Measurements from ENCODE around the gene MBIP.

MBIP gene

DNA sequence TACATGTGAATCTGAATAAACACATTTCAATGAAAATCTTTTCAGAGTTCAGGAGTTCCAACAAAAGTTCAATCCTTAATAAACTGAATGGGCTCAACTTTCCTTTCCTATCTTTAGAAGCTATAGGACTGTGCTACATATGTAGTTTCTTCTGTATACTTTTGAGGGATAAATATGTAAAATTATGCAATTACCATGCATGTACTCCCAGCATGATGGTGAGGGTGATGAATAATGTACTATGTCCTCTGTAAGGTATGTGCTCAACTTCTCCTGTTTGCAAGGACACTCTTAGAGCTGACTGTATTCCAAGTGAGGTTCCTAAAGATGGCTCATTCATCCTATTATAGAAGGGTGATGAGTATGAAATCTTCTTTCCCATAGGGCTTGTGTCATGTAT, 15.5 kb downstream of the MBIP start:
- TF ChIP-seq, protein P1, sequence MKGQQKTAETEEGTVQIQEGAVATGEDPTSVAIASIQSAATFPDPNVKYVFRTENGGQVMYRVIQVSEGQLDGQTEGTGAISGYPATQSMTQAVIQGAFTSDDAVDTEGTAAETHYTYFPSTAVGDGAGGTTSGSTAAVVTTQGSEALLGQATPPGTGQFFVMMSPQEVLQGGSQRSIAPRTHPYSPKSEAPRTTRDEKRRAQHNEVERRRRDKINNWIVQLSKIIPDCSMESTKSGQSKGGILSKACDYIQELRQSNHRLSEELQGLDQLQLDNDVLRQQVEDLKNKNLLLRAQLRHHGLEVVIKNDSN (IDR thresholded peaks at IDR 0.05) = no peak

DNA sequence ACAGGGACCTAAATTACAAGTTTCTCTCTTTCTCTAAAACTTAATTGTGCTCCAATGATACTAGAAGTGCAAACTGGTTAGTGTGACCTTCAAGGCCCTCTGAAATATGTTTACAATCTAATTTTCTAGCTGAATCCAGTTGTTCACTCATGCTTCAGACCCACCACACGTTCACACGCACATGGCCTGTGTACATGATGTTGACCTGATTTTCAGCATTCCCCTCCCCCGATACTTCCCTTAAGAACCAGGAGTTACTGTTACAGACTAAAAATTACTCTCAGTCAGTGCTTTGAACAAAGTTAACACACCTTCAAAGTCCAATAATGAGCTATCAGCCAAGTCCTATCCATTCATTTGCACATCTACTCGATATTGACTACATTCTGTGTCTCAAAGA, 16.5 kb downstream of the MBIP start:
- no peak for TF ChIP-seq CEBPB (IDR thresholded peaks at IDR 0.05)
- no peak for TF ChIP-seq TEAD4 (IDR thresholded peaks at IDR 0.05)
- TF ChIP-seq ZBTB7A (IDR thresholded peaks at IDR 0.05; ENCODE audit: low read depth) = no peak
- no peak for TF ChIP-seq NFIC (IDR thresholded peaks at IDR 0.05)
- TF ChIP-seq, protein P2, sequence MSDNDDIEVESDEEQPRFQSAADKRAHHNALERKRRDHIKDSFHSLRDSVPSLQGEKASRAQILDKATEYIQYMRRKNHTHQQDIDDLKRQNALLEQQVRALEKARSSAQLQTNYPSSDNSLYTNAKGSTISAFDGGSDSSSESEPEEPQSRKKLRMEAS (IDR thresholded peaks at IDR 0.05) = no peak
- TF ChIP-seq, protein P1 (IDR thresholded peaks at IDR 0.05) = no peak

DNA sequence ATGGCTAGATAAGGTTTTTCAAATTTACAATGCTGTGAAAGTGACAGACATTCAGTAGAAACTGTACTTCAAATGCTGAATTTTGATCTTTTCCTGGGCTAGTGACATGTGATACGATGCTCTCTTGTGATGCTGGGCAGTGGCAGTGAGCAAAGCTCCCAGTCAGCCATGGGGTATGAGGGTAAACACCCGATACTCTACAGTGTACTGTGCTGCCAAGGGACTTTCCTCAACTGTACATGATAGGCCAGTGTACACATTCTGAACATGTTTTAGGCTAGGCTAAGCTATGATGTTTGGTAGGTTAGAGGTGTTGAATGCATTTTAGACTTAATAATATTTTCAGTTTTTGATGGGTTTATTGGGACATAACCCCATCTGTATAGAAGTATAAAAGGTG, 17.6 kb downstream of the MBIP start:
- TF ChIP-seq, protein P3, sequence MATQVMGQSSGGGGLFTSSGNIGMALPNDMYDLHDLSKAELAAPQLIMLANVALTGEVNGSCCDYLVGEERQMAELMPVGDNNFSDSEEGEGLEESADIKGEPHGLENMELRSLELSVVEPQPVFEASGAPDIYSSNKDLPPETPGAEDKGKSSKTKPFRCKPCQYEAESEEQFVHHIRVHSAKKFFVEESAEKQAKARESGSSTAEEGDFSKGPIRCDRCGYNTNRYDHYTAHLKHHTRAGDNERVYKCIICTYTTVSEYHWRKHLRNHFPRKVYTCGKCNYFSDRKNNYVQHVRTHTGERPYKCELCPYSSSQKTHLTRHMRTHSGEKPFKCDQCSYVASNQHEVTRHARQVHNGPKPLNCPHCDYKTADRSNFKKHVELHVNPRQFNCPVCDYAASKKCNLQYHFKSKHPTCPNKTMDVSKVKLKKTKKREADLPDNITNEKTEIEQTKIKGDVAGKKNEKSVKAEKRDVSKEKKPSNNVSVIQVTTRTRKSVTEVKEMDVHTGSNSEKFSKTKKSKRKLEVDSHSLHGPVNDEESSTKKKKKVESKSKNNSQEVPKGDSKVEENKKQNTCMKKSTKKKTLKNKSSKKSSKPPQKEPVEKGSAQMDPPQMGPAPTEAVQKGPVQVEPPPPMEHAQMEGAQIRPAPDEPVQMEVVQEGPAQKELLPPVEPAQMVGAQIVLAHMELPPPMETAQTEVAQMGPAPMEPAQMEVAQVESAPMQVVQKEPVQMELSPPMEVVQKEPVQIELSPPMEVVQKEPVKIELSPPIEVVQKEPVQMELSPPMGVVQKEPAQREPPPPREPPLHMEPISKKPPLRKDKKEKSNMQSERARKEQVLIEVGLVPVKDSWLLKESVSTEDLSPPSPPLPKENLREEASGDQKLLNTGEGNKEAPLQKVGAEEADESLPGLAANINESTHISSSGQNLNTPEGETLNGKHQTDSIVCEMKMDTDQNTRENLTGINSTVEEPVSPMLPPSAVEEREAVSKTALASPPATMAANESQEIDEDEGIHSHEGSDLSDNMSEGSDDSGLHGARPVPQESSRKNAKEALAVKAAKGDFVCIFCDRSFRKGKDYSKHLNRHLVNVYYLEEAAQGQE (IDR thresholded peaks at IDR 0.05; ENCODE audit: low read depth) = no peak
- TF ChIP-seq, protein P1 (IDR thresholded peaks at IDR 0.05) = no peak
- no peak for TF ChIP-seq TAF1 (IDR thresholded peaks at IDR 0.05; ENCODE audit: low read depth)
- no peak for TF ChIP-seq EP300 (IDR thresholded peaks at IDR 0.05; ENCODE audit: borderline replicate concordance)
- TF ChIP-seq CEBPB (IDR thresholded peaks at IDR 0.05) = no peak
- no peak for TF ChIP-seq EGR1 (IDR thresholded peaks at IDR 0.05)
- TF ChIP-seq CREB1 (IDR thresholded peaks at IDR 0.05; ENCODE audit: low read depth) = no peak
- no peak for TF ChIP-seq TEAD4 (IDR thresholded peaks at IDR 0.05)
- no peak for TF ChIP-seq YY1 (IDR thresholded peaks at IDR 0.05; ENCODE audit: low read depth)
- no peak for TF ChIP-seq NFIC (IDR thresholded peaks at IDR 0.05)
- no peak for TF ChIP-seq RAD21 (IDR thresholded peaks at IDR 0.05; ENCODE audit: low read depth)
- TF ChIP-seq FOXM1 (IDR thresholded peaks at IDR 0.05; ENCODE audit: borderline replicate concordance, low read depth) = no peak
- no peak for TF ChIP-seq ZBTB7A (IDR thresholded peaks at IDR 0.05; ENCODE audit: low read depth)
- no peak for TF ChIP-seq TCF12 (IDR thresholded peaks at IDR 0.05; ENCODE audit: low read depth)
- TF ChIP-seq, protein P2 (IDR thresholded peaks at IDR 0.05) = no peak

DNA sequence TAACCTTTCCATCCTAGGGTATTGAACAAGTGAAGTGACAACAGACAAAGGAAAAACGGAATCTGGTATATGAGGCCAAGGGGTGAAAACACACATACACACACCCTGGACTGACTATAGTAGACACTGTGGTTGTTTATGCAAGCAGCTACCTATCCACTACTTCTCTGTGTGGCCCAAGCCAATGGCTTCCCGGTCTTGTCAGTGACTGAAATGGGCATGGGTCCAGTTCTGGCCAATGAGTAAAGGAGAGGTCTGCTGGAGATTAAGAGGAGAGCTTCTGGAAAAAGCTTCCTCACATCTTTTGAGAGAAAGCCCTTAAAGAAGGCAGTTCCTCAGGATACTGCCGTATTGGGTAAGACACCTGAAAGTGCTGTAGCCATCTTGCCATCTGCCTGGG, 19.3 kb downstream of the MBIP start:
- TF ChIP-seq, protein P1 (IDR thresholded peaks at IDR 0.05) = no peak
- TF ChIP-seq CEBPB (IDR thresholded peaks at IDR 0.05) (no peak), TEAD4 (IDR thresholded peaks at IDR 0.05) (no peak), ZBTB7A (IDR thresholded peaks at IDR 0.05; ENCODE audit: low read depth) (no peak), TCF12 (IDR thresholded peaks at IDR 0.05; ENCODE audit: low read depth) (no peak), RAD21 (IDR thresholded peaks at IDR 0.05; ENCODE audit: low read depth) (no peak), EP300 (IDR thresholded peaks at IDR 0.05; ENCODE audit: borderline replicate concordance) (no peak), EGR1 (IDR thresholded peaks at IDR 0.05) (no peak), YY1 (IDR thresholded peaks at IDR 0.05; ENCODE audit: low read depth) (no peak), TAF1 (IDR thresholded peaks at IDR 0.05; ENCODE audit: low read depth) (no peak), CREB1 (IDR thresholded peaks at IDR 0.05; ENCODE audit: low read depth) (no peak), NFIC (IDR thresholded peaks at IDR 0.05) (no peak), FOXM1 (IDR thresholded peaks at IDR 0.05; ENCODE audit: borderline replicate concordance, low read depth) (no peak)
- TF ChIP-seq, protein P2 (IDR thresholded peaks at IDR 0.05) = no peak
- TF ChIP-seq, protein P3 (IDR thresholded peaks at IDR 0.05; ENCODE audit: low read depth) = no peak

DNA sequence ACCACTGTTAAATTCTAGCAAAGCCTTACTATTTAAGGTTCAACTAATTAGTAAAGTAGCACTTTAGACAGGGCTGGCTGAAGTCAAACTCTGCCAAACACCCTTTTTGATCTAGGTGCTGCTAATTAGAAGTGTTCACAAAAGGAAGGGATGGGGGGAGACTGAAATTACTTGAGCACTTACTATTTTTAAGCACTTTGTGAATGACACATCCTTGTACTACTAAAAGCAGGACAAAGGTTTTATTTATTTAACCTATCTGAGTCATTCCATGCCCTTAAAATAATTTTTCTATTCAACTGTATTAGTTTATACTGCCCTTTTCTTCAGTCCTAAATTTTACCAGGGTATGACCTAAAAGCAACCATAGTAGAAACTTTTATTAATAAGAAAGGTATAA, 20.1 kb downstream of the MBIP start:
- TF ChIP-seq CEBPB (IDR thresholded peaks at IDR 0.05) (no peak), NFIC (IDR thresholded peaks at IDR 0.05) (no peak), TCF12 (IDR thresholded peaks at IDR 0.05; ENCODE audit: low read depth) (no peak), TAF1 (IDR thresholded peaks at IDR 0.05; ENCODE audit: low read depth) (no peak), ZBTB7A (IDR thresholded peaks at IDR 0.05; ENCODE audit: low read depth) (no peak), CREB1 (IDR thresholded peaks at IDR 0.05; ENCODE audit: low read depth) (no peak), EP300 (IDR thresholded peaks at IDR 0.05; ENCODE audit: borderline replicate concordance) (no peak), TEAD4 (IDR thresholded peaks at IDR 0.05) (no peak)
- TF ChIP-seq, protein P1 (IDR thresholded peaks at IDR 0.05) = no peak
- TF ChIP-seq, protein P2 (IDR thresholded peaks at IDR 0.05) = no peak

Measured in Ishikawa (cell line).